ENCODE results near the gene UBAC1. TPM values are rescaled to one million over a fixed set of nuclear protein-coding genes. Genes with fewer than 3 reads are reported as not detected.
"Not testable (repeated sequence)": the region's sequence is repeated elsewhere in the genome, so short reads cannot be mapped to it uniquely, and the experiment has no call there.

UBAC1 gene
- total and polyA plus RNA-seq, 12 donors, result 73.8 to 172 (median 85.5) TPM

DNA sequence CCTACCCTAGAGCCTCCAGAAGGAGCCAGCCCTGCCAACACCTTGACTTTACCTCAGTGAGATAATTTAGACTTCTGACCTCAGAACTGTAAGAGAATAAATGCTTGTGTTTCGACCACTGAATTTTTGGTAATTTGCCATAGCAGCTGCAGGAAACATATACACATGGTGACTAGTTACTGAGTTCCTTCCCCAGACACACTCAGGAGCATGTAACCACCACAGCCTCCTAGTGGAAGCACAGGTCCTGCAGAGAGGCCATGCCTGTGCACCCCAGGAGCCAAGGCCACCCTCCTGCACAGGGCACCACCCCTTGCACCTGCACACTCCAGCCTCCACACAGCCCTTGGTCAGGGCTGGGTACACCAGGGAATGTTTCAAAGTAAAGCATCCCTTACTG is 46.3 kb downstream of the UBAC1 start:
- intact Hi-C loops (cut with DNase I), result loop anchor here in 2 of 10 donors (5.0 kb wide), 2 partner anchors 32 to 42 kb away; no protein-coding TSS in a partner anchor

DNA sequence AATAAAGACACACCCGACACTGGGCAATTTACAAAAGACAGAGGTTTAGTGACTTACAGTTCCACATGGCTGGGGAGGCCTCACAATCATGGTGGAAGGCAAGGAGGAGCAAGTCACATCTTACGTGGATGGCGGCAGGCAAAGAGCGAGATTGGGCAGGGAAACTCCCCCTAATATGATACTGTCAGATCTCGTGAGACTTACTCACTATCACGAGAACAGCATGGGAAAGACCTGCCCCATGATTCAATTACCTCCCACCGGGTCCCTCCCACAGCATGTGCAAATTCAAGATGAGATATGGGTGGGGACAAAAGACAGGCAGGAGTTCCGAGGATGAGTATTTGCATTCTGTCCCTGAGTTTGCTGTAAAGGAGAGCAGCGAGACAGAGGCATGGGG is 49.9 kb downstream of the UBAC1 start:
- intact Hi-C loops (cut with DNase I), result loop anchor here in 2 of 10 donors (5.0 kb wide), 2 partner anchors 36 to 46 kb away; no protein-coding TSS in a partner anchor

More for the DNA sequence above, 46.3 kb downstream of the UBAC1 start:
- Histone ChIP-seq H3K4me1 (peaks cover 0 to 5% (median 0%) of the 10 kb centered on the region in 9 donors), H3K27ac (no peak overlapping the region), H3K4me3 (no peak overlapping the region), H3K27me3 (no peaks in the 10 kb centered on the region), H3K9me3 (peaks cover 0 to 79% (median 30%) of the 10 kb centered on the region in 11 donors), H3K36me3 (peaks cover 0 to 72% (median 46%) of the 10 kb centered on the region in 9 donors)
- TF ChIP-seq, protein P1, sequence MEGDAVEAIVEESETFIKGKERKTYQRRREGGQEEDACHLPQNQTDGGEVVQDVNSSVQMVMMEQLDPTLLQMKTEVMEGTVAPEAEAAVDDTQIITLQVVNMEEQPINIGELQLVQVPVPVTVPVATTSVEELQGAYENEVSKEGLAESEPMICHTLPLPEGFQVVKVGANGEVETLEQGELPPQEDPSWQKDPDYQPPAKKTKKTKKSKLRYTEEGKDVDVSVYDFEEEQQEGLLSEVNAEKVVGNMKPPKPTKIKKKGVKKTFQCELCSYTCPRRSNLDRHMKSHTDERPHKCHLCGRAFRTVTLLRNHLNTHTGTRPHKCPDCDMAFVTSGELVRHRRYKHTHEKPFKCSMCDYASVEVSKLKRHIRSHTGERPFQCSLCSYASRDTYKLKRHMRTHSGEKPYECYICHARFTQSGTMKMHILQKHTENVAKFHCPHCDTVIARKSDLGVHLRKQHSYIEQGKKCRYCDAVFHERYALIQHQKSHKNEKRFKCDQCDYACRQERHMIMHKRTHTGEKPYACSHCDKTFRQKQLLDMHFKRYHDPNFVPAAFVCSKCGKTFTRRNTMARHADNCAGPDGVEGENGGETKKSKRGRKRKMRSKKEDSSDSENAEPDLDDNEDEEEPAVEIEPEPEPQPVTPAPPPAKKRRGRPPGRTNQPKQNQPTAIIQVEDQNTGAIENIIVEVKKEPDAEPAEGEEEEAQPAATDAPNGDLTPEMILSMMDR (IDR thresholded peaks at IDR 0.05), result no peak
- ATAC-seq (no peak), DNase-seq (no peak)
- WGBS, 2 donors, result 100% methylated on average over 1 of the region's 1 CpG

GRCh38 chr9:135910757-135911156 is 50.4 kb downstream of the UBAC1 start:
- TF ChIP-seq, protein P1 (IDR thresholded peaks at IDR 0.05), result no peak
- no peak overlapping the region for H3K27ac ChIP-seq
- intact Hi-C loops (cut with DNase I), result loop anchor here in 2 of 10 donors (5.0 kb wide), 2 partner anchors 37 to 47 kb away; no protein-coding TSS in a partner anchor
- H3K4me3 ChIP-seq, result no peak overlapping the region
- peaks cover 2 to 31% (median 26%) of the 10 kb centered on the region in 9 donors for H3K4me1 ChIP-seq
- WGBS, 2 donors, result 98 to 99% methylated on average over 9 of the region's 9 CpGs
- ATAC-seq, result no peak
- no peak for DNase-seq
- H3K36me3 ChIP-seq, result peaks cover 0 to 59% (median 34%) of the 10 kb centered on the region in 9 donors
- H3K9me3 ChIP-seq, result peaks cover 0 to 41% (median 20%) of the 10 kb centered on the region in 11 donors
- no peaks in the 10 kb centered on the region for H3K27me3 ChIP-seq

More for the DNA sequence above, 49.9 kb downstream of the UBAC1 start:
- Histone ChIP-seq H3K9me3 (peaks cover 0 to 46% (median 20%) of the 10 kb centered on the region in 11 donors), H3K36me3 (peaks cover 0 to 64% (median 38%) of the 10 kb centered on the region in 9 donors), H3K4me1 (peaks cover 0 to 26% (median 22%) of the 10 kb centered on the region in 9 donors)
- H3K27ac ChIP-seq, ATAC-seq, H3K4me3 ChIP-seq, DNase-seq, H3K27me3 ChIP-seq: not testable (repeated sequence)
- WGBS, 2 donors, result 87 to 91% methylated on average over 9 of the region's 9 CpGs

DNA sequence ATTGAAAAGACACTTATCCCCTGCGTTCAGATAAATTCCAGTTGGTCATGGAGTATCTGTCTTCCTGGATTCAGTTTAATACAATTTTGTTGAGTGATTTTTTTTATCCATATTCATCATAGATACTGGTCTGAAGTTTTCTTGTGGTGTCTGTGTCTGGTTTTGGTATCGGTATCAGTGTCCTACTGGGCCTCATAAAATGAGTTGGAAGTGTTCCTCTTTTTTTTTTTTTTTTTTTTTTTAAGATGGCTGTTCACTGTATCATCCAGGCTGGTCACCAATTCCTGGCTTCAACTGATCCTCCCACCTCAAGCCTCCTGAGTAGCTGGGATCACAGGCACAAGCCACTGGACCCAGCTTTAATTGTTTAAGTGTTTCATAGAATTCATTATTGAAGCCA is 51.0 kb downstream of the UBAC1 start:
- H3K4me1 ChIP-seq, result peaks cover 4 to 37% (median 32%) of the 10 kb centered on the region in 9 donors
- no peaks in the 10 kb centered on the region for H3K27me3 ChIP-seq
- DNase-seq (no peak), ATAC-seq (no peak)
- 92 to 100% methylated on average over 2 of the region's 2 CpGs for WGBS, 2 donors
- H3K36me3 ChIP-seq, result peaks cover 0 to 54% (median 28%) of the 10 kb centered on the region in 9 donors
- no peak overlapping the region for H3K27ac ChIP-seq
- no peak overlapping the region for H3K4me3 ChIP-seq
- peaks cover 0 to 36% (median 16%) of the 10 kb centered on the region in 11 donors for H3K9me3 ChIP-seq
- TF ChIP-seq, protein P1 (IDR thresholded peaks at IDR 0.05), result no peak
- intact Hi-C loops (cut with DNase I), result loop anchor here in 2 of 10 donors (5.0 kb wide), 2 partner anchors 37 to 47 kb away; no protein-coding TSS in a partner anchor

- intact Hi-C loops (cut with DNase I), result loop anchor here in 6 of 10 donors (5.0 kb wide), 6 partner anchors 33 to 208 kb away; partner anchors contain the start of genes KCNT1 (in 1 of the 6) and TMEM250 (in 1 of the 6)
- peaks cover 4 to 44% (median 37%) of the 10 kb centered on the region in 9 donors for H3K4me1 ChIP-seq
- H3K27ac ChIP-seq, result peak overlapping the region in 1 of 10 donors; percentile 94
These were observed 51.8 kb downstream of the UBAC1 start for GRCh38 chr9:135909371-135909770.

More at GRCh38 chr9:135909371-135909770, 51.8 kb downstream of the UBAC1 start:
- peaks cover 0 to 27% (median 8%) of the 10 kb centered on the region in 11 donors for H3K9me3 ChIP-seq
- peaks cover 0 to 46% (median 20%) of the 10 kb centered on the region in 9 donors for H3K36me3 ChIP-seq
- ATAC-seq (no peak), DNase-seq (no peak)
- TF ChIP-seq, protein P1 (IDR thresholded peaks at IDR 0.05), result no peak
- no peaks in the 10 kb centered on the region for H3K27me3 ChIP-seq
- H3K4me3 ChIP-seq, result no peak overlapping the region
- 97% methylated on average over 6 of the region's 6 CpGs for WGBS, 2 donors

All from heart right ventricle (tissue), 16 donors.